HAP-1 (cell line): Measurements from ENCODE around the gene CSF3.
"Not testable (repeated sequence)": the region's sequence is repeated elsewhere in the genome, so short reads cannot be mapped to it uniquely, and the experiment has no call there.

ENCODE experiments used
- DNase-seq, 2 experiments: peaks; one replicate each; pipeline ENCODE4 v3.0.0-alpha.2; 2016 to 2020; ENCODE audit warnings: low spot score in 2 of 2
- H3K27me3 ChIP-seq: fragments of 250-450 bp; sonication (Bioruptor Pico); 2 replicates; pipeline ENCODE4 v1.5.1; 2020; ENCODE audit warnings: low read depth, mild to moderate bottlenecking, moderate library complexity
- H3K36me3 ChIP-seq: fragments of 250-450 bp; sonication (Bioruptor Pico); replicated peaks from 2 replicates; pipeline ENCODE4 v1.5.1; 2020; ENCODE audit warnings: mild to moderate bottlenecking
- H3K4me1 ChIP-seq: fragments of 250-450 bp; sonication (Bioruptor Pico); 2 replicates; pipeline ENCODE4 v1.5.1; 2020; ENCODE audit warnings: mild to moderate bottlenecking
- H3K4me3 ChIP-seq: fragments of 250-450 bp; sonication (Bioruptor Pico); 2 replicates; pipeline ENCODE4 v1.5.1; 2020; ENCODE audit warnings: mild to moderate bottlenecking, moderate library complexity
- H3K9me3 ChIP-seq: fragments of 250-450 bp; sonication (Bioruptor Pico); 2 replicates; pipeline ENCODE4 v1.5.1; 2020; ENCODE audit warnings: mild to moderate bottlenecking, moderate library complexity
- in situ Hi-C: fragments of 300-500 bp; cut with MboI; formaldehyde crosslinking; loops from 3 replicates; pipeline ENCODE4 v1.14.3; 2020; ENCODE audit warnings: low sequenced_read_pairs, inconsistent platforms, mixed read lengths

The CSF3 gene

GRCh38 chr17:40010946-40011500 is 4.2 kb upstream of the CSF3 start:
- H3K4me3 ChIP-seq, H3K4me1 ChIP-seq, DNase-seq, H3K36me3 ChIP-seq, H3K9me3 ChIP-seq, H3K27me3 ChIP-seq: not testable (repeated sequence)
- in situ Hi-C loops: loop anchor here (5.0 kb wide), 1 partner anchor 76 kb away; no protein-coding TSS in a partner anchor

- H3K36me3 ChIP-seq, H3K9me3 ChIP-seq, H3K27me3 ChIP-seq, DNase-seq, H3K4me1 ChIP-seq, H3K4me3 ChIP-seq: not testable (repeated sequence)
- in situ Hi-C loops: loop anchor here (5.0 kb wide), 1 partner anchor 75 kb away; no protein-coding TSS in a partner anchor
These were observed 3.1 kb upstream of the CSF3 start for GRCh38 chr17:40012017-40012647.

- Histone ChIP-seq H3K4me1 (0 out of 2 replicates have a peak, but pooled peaks cover 5% of the 10 kb centered on the region), H3K4me3 (no peak overlapping the region), H3K9me3 (no peaks in the 10 kb centered on the region), H3K36me3 (peaks cover 5% of the 10 kb centered on the region), H3K27me3 (no peaks in the 10 kb centered on the region)
- in situ Hi-C loops: loop anchor here (5.0 kb wide), 1 partner anchor 73 kb away; no protein-coding TSS in a partner anchor
- DNase-seq: no peak
These were observed 762 bp upstream of the CSF3 start for GRCh38 chr17:40014375-40014980.

GRCh38 chr17:40015998-40016985 is 1.1 kb downstream of the CSF3 start:
- in situ Hi-C loops: no loop called here
- no peak for DNase-seq
- Histone ChIP-seq H3K9me3 (no peaks in the 10 kb centered on the region), H3K4me1 (0 out of 2 replicates have a peak, but pooled peaks cover 5% of the 10 kb centered on the region), H3K4me3 (no peak overlapping the region), H3K27me3 (no peaks in the 10 kb centered on the region), H3K36me3 (peaks cover 23% of the 10 kb centered on the region)

GRCh38 chr17:40017422-40018080 is 2.3 kb downstream of the CSF3 start:
- Histone ChIP-seq H3K4me3 (no peak overlapping the region), H3K9me3 (no peaks in the 10 kb centered on the region), H3K4me1 (0 out of 2 replicates have a peak, but pooled peaks cover 5% of the 10 kb centered on the region), H3K27me3 (no peaks in the 10 kb centered on the region), H3K36me3 (peaks cover 36% of the 10 kb centered on the region)
- DNase-seq: no peak
- in situ Hi-C loops: no loop called here

GRCh38 chr17:40018211-40019121 is 3.2 kb downstream of the CSF3 start:
- in situ Hi-C loops: no loop called here
- no peak for DNase-seq
- Histone ChIP-seq H3K4me3 (no peak overlapping the region), H3K27me3 (no peaks in the 10 kb centered on the region), H3K36me3 (peaks cover 41% of the 10 kb centered on the region), H3K4me1 (0 out of 2 replicates have a peak, but pooled peaks cover 5% of the 10 kb centered on the region), H3K9me3 (no peaks in the 10 kb centered on the region)

- no peaks in the 10 kb centered on the region for H3K27me3 ChIP-seq
- in situ Hi-C loops: no loop called here
- H3K9me3 ChIP-seq: no peaks in the 10 kb centered on the region
- no peak overlapping the region for H3K4me3 ChIP-seq
- peaks cover 41% of the 10 kb centered on the region for H3K36me3 ChIP-seq
- DNase-seq: no peak
- 0 out of 2 replicates have a peak, but pooled peaks cover 5% of the 10 kb centered on the region for H3K4me1 ChIP-seq
These were observed 4.1 kb downstream of the CSF3 start for GRCh38 chr17:40019140-40019991.

- in situ Hi-C loops: loop anchor here (10.0 kb wide), 1 partner anchor 275 kb away; no protein-coding TSS in a partner anchor
- H3K27me3 ChIP-seq: no peaks in the 10 kb centered on the region
These were observed 4.9 kb downstream of the CSF3 start for GRCh38 chr17:40020146-40020545.

GRCh38 chr17:40021451-40021971 is 6.3 kb downstream of the CSF3 start:
- H3K4me3 ChIP-seq: no peak overlapping the region
- in situ Hi-C loops: loop anchor here (10.0 kb wide), 1 partner anchor 273 kb away; no protein-coding TSS in a partner anchor
- no peaks in the 10 kb centered on the region for H3K27me3 ChIP-seq
- no peaks in the 10 kb centered on the region for H3K9me3 ChIP-seq
- H3K4me1 ChIP-seq: no peaks in the 10 kb centered on the region
- no peak for DNase-seq
- H3K36me3 ChIP-seq: peaks cover 63% of the 10 kb centered on the region

More at GRCh38 chr17:40020146-40020545, 4.9 kb downstream of the CSF3 start:
- Histone ChIP-seq H3K9me3 (no peaks in the 10 kb centered on the region), H3K4me1 (0 out of 2 replicates have a peak, but pooled peaks cover 1% of the 10 kb centered on the region), H3K36me3 (peaks cover 49% of the 10 kb centered on the region), H3K4me3 (no peak overlapping the region)
- no peak for DNase-seq

- no peaks in the 10 kb centered on the region for H3K4me1 ChIP-seq
- no peaks in the 10 kb centered on the region for H3K9me3 ChIP-seq
- no peak overlapping the region for H3K4me3 ChIP-seq
- H3K36me3 ChIP-seq: peaks cover 73% of the 10 kb centered on the region
- no peak for DNase-seq
- no peaks in the 10 kb centered on the region for H3K27me3 ChIP-seq
- in situ Hi-C loops: loop anchor here (10.0 kb wide), 1 partner anchor 272 kb away; no protein-coding TSS in a partner anchor
These were observed 7.3 kb downstream of the CSF3 start for GRCh38 chr17:40022497-40022896.

- Histone ChIP-seq H3K4me3 (no peak overlapping the region), H3K36me3 (peaks cover 74% of the 10 kb centered on the region), H3K4me1 (no peaks in the 10 kb centered on the region), H3K9me3 (no peaks in the 10 kb centered on the region), H3K27me3 (no peaks in the 10 kb centered on the region)
- in situ Hi-C loops: loop anchor here (10.0 kb wide), 1 partner anchor 272 kb away; no protein-coding TSS in a partner anchor
- no peak for DNase-seq
These were observed 7.8 kb downstream of the CSF3 start for GRCh38 chr17:40022961-40023541.
